ENCODE data around the gene MINDY4.

The MINDY4 gene

GRCh38 chr7:30734497-30734896, 36.7 kb upstream of the MINDY4 start:
- peaks cover 30% of the 10 kb centered on the region for H3K4me1 Mint-ChIP-seq (ENCODE audit: low read depth)
- H3K36me3 Mint-ChIP-seq (ENCODE audit: low read depth), result peaks cover 8% of the 10 kb centered on the region
- no peak overlapping the region for H3K4me3 Mint-ChIP-seq
- no peak overlapping the region for H3K27ac Mint-ChIP-seq
- H3K27me3 Mint-ChIP-seq (ENCODE audit: low read depth), result no peaks in the 10 kb centered on the region
- no peaks in the 10 kb centered on the region for H3K9me3 Mint-ChIP-seq

GRCh38 chr7:30735631-30736030, 35.6 kb upstream of the MINDY4 start:
- Mint-ChIP-seq H3K4me3 (no peak overlapping the region), H3K9me3 (no peaks in the 10 kb centered on the region), H3K36me3 (ENCODE audit: low read depth) (peaks cover 8% of the 10 kb centered on the region), H3K4me1 (ENCODE audit: low read depth) (peaks cover 26% of the 10 kb centered on the region), H3K27me3 (ENCODE audit: low read depth) (no peaks in the 10 kb centered on the region), H3K27ac (no peak overlapping the region)

- H3K27me3 Mint-ChIP-seq (ENCODE audit: low read depth), result no peaks in the 10 kb centered on the region
- H3K9me3 Mint-ChIP-seq, result no peaks in the 10 kb centered on the region
- H3K4me3 Mint-ChIP-seq, result no peak overlapping the region
- no peak overlapping the region for H3K27ac Mint-ChIP-seq
- H3K4me1 Mint-ChIP-seq (ENCODE audit: low read depth), result peaks cover 24% of the 10 kb centered on the region
- peaks cover 8% of the 10 kb centered on the region for H3K36me3 Mint-ChIP-seq (ENCODE audit: low read depth)
Observed at GRCh38 chr7:30736291-30736690, 34.9 kb upstream of the MINDY4 start.

GRCh38 chr7:30738026-30738915, 32.9 kb upstream of the MINDY4 start:
- Mint-ChIP-seq H3K9me3 (no peaks in the 10 kb centered on the region), H3K36me3 (ENCODE audit: low read depth) (peaks cover 8% of the 10 kb centered on the region), H3K4me1 (ENCODE audit: low read depth) (peaks cover 22% of the 10 kb centered on the region), H3K4me3 (peak overlapping the region; percentile 29), H3K27ac (peak overlapping the region; percentile 86), H3K27me3 (ENCODE audit: low read depth) (no peaks in the 10 kb centered on the region)

- Mint-ChIP-seq H3K27ac (no peak overlapping the region), H3K9me3 (no peaks in the 10 kb centered on the region), H3K27me3 (ENCODE audit: low read depth) (no peaks in the 10 kb centered on the region), H3K4me1 (ENCODE audit: low read depth) (peaks cover 30% of the 10 kb centered on the region), H3K36me3 (ENCODE audit: low read depth) (peaks cover 7% of the 10 kb centered on the region), H3K4me3 (no peak overlapping the region)
Observed at GRCh38 chr7:30739691-30740090, 31.5 kb upstream of the MINDY4 start.

- Mint-ChIP-seq H3K9me3 (no peaks in the 10 kb centered on the region), H3K4me3 (no peak overlapping the region), H3K4me1 (ENCODE audit: low read depth) (peaks cover 30% of the 10 kb centered on the region), H3K36me3 (ENCODE audit: low read depth) (peaks cover 2% of the 10 kb centered on the region), H3K27me3 (ENCODE audit: low read depth) (no peaks in the 10 kb centered on the region), H3K27ac (no peak overlapping the region)
Observed at GRCh38 chr7:30740417-30741181, 30.6 kb upstream of the MINDY4 start.

GRCh38 chr7:30741289-30741688, 29.9 kb upstream of the MINDY4 start:
- Mint-ChIP-seq H3K4me1 (ENCODE audit: low read depth) (peaks cover 30% of the 10 kb centered on the region), H3K36me3 (ENCODE audit: low read depth) (peaks cover 2% of the 10 kb centered on the region), H3K27me3 (ENCODE audit: low read depth) (no peaks in the 10 kb centered on the region), H3K9me3 (no peaks in the 10 kb centered on the region), H3K4me3 (no peak overlapping the region), H3K27ac (no peak overlapping the region)

GRCh38 chr7:30743371-30744074, 27.7 kb upstream of the MINDY4 start:
- Mint-ChIP-seq H3K27me3 (ENCODE audit: low read depth) (no peaks in the 10 kb centered on the region), H3K4me1 (ENCODE audit: low read depth) (peaks cover 17% of the 10 kb centered on the region), H3K36me3 (ENCODE audit: low read depth) (no peaks in the 10 kb centered on the region), H3K9me3 (no peaks in the 10 kb centered on the region), H3K27ac (no peak overlapping the region), H3K4me3 (no peak overlapping the region)

GRCh38 chr7:30744075-30744417, 27.2 kb upstream of the MINDY4 start:
- Mint-ChIP-seq H3K9me3 (no peaks in the 10 kb centered on the region), H3K4me3 (no peak overlapping the region), H3K36me3 (ENCODE audit: low read depth) (no peaks in the 10 kb centered on the region), H3K27ac (no peak overlapping the region), H3K27me3 (ENCODE audit: low read depth) (no peaks in the 10 kb centered on the region), H3K4me1 (ENCODE audit: low read depth) (peaks cover 12% of the 10 kb centered on the region)

- Mint-ChIP-seq H3K4me1 (ENCODE audit: low read depth) (peaks cover 10% of the 10 kb centered on the region), H3K9me3 (no peaks in the 10 kb centered on the region), H3K4me3 (no peak overlapping the region), H3K27ac (no peak overlapping the region), H3K36me3 (ENCODE audit: low read depth) (no peaks in the 10 kb centered on the region), H3K27me3 (ENCODE audit: low read depth) (peaks cover 3% of the 10 kb centered on the region)
Observed at GRCh38 chr7:30745261-30745941, 25.8 kb upstream of the MINDY4 start.

- Mint-ChIP-seq H3K4me1 (ENCODE audit: low read depth) (no peaks in the 10 kb centered on the region), H3K36me3 (ENCODE audit: low read depth) (no peaks in the 10 kb centered on the region), H3K4me3 (no peak overlapping the region), H3K27me3 (ENCODE audit: low read depth) (peaks cover 3% of the 10 kb centered on the region), H3K27ac (no peak overlapping the region), H3K9me3 (no peaks in the 10 kb centered on the region)
Observed at GRCh38 chr7:30750010-30750409, 21.2 kb upstream of the MINDY4 start.

- H3K9me3 Mint-ChIP-seq, result no peaks in the 10 kb centered on the region
- H3K4me1 Mint-ChIP-seq (ENCODE audit: low read depth), result no peaks in the 10 kb centered on the region
- peaks cover 3% of the 10 kb centered on the region for H3K27me3 Mint-ChIP-seq (ENCODE audit: low read depth)
- H3K36me3 Mint-ChIP-seq (ENCODE audit: low read depth), result no peaks in the 10 kb centered on the region
- H3K27ac Mint-ChIP-seq, result no peak overlapping the region
- no peak overlapping the region for H3K4me3 Mint-ChIP-seq
Observed at GRCh38 chr7:30750683-30751650, 20.2 kb upstream of the MINDY4 start.

- no peaks in the 10 kb centered on the region for H3K4me1 Mint-ChIP-seq (ENCODE audit: low read depth)
- no peaks in the 10 kb centered on the region for H3K9me3 Mint-ChIP-seq
- H3K27ac Mint-ChIP-seq, result no peak within 1 kb of the TSS
- H3K27me3 Mint-ChIP-seq (ENCODE audit: low read depth), result peaks cover 3% of the 10 kb centered on the region
- H3K36me3 Mint-ChIP-seq (ENCODE audit: low read depth), result no peaks in the 10 kb centered on the region
- H3K4me3 Mint-ChIP-seq, result no peak within 1 kb of the TSS
Observed at GRCh38 chr7:30751696-30752273, 19.4 kb upstream of the MINDY4 start, which contains the start of gene INMT. INMT (plus strand) TSS chr7:30752135; CDS start chr7:30752151, 16 bp downstream.
